ENCODE results near the gene PRKCH. TPM values are rescaled to one million over a fixed set of nuclear protein-coding genes. Genes with fewer than 3 reads are reported as not detected.

The PRKCH gene
- total and polyA plus RNA-seq, 7 donors, result 4.2 to 19.9 (median 10.0) TPM

- Histone ChIP-seq H3K4me1 (no peaks in the 10 kb centered on the region), H3K27ac (no peak overlapping the region), H3K36me3 (peaks cover 0 to 4% (median 0%) of the 10 kb centered on the region in 4 donors), H3K9me3 (no peaks in the 10 kb centered on the region), H3K27me3 (peaks cover 0 to 7% (median 0%) of the 10 kb centered on the region in 3 donors), H3K4me3 (no peak overlapping the region)
- intact Hi-C loops (cut with DNase I), result no loop called here
- DNase-seq, result no peak
- no peak for TF ChIP-seq CTCF (IDR thresholded peaks at IDR 0.05)
- 54 to 74% methylated on average over 4 of the region's 4 CpGs for WGBS, 2 donors
These were observed 133.2 kb downstream of the PRKCH start for GRCh38 chr14:61454545-61454944.

DNA sequence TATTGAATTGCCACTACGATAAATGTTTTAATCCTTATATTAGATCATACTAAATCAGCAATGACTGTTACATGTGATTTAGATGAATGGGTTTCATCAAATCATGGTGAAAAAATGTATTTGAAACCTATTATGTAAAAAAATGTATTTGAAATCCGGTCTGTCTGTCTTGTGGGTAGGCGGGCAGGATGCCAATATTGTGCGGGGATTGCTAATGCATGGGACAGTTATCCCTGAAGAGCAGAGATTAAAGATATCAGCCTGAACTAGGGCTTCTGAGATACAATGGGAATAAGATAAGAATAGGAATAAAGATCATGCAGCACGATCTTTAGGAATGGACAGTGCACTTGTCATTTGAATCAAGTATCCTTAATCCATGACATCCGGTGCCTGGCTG is 134.0 kb downstream of the PRKCH start:
- H3K27me3 ChIP-seq, result peaks cover 0 to 7% (median 0%) of the 10 kb centered on the region in 3 donors
- no peaks in the 10 kb centered on the region for H3K9me3 ChIP-seq
- no peaks in the 10 kb centered on the region for H3K4me1 ChIP-seq
- intact Hi-C loops (cut with DNase I), result no loop called here
- peaks cover 0 to 4% (median 0%) of the 10 kb centered on the region in 4 donors for H3K36me3 ChIP-seq
- TF ChIP-seq CTCF (IDR thresholded peaks at IDR 0.05), result no peak
- no peak for TF ChIP-seq POLR2AphosphoS5 (IDR thresholded peaks at IDR 0.05)
- TF ChIP-seq POLR2A (IDR thresholded peaks at IDR 0.05), result no peak
- no peak for TF ChIP-seq EP300 (IDR thresholded peaks at IDR 0.05)
- no peak overlapping the region for H3K4me3 ChIP-seq
- DNase-seq, result no peak
- WGBS, 2 donors, result 90 to 94% methylated on average over 6 of the region's 6 CpGs
- no peak overlapping the region for H3K27ac ChIP-seq

DNA sequence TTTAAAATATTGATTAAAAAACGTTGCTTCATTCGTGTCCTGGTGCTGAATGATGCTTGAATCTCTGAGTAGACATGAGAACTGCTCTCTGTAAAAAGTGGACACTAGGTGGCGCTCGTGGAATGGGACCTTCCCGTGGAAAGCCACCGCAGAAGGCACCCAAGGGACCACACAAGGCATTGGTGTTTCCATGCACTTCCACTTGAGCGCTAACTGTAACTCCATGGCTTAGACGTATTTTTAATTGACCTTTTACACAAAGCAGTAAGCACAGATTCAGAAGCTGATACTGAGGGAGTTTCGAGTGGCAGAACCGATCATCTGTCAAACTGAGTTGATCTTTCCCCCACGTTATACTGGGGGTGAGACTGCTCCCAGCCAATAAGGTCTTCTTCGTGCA is 135.3 kb downstream of the PRKCH start:
- intact Hi-C loops (cut with DNase I), result no loop called here
- Histone ChIP-seq H3K36me3 (peaks cover 0 to 4% (median 0%) of the 10 kb centered on the region in 4 donors), H3K27me3 (peaks cover 0 to 14% (median 0%) of the 10 kb centered on the region in 3 donors), H3K4me3 (no peak overlapping the region), H3K27ac (no peak overlapping the region), H3K9me3 (no peaks in the 10 kb centered on the region), H3K4me1 (no peaks in the 10 kb centered on the region)
- no peak for TF ChIP-seq POLR2A (IDR thresholded peaks at IDR 0.05)
- no peak for TF ChIP-seq EP300 (IDR thresholded peaks at IDR 0.05)
- TF ChIP-seq CTCF (IDR thresholded peaks at IDR 0.05), result peak in 3 of 4 experiments; percentile 69 to 88 (median 69)
- peak; percentile 87 for DNase-seq
- 32 to 35% methylated on average over 12 of the region's 12 CpGs for WGBS, 2 donors

GRCh38 chr14:61458766-61459165 is 137.4 kb downstream of the PRKCH start:
- Histone ChIP-seq H3K9me3 (no peaks in the 10 kb centered on the region), H3K27me3 (peaks cover 0 to 14% (median 0%) of the 10 kb centered on the region in 3 donors), H3K4me3 (no peak overlapping the region), H3K4me1 (no peaks in the 10 kb centered on the region), H3K27ac (no peak overlapping the region), H3K36me3 (peaks cover 0 to 4% (median 0%) of the 10 kb centered on the region in 4 donors)
- no peak for DNase-seq
- TF ChIP-seq POLR2A (IDR thresholded peaks at IDR 0.05) (no peak), EP300 (IDR thresholded peaks at IDR 0.05) (no peak), POLR2AphosphoS5 (IDR thresholded peaks at IDR 0.05) (no peak), CTCF (IDR thresholded peaks at IDR 0.05) (no peak)
- intact Hi-C loops (cut with DNase I), result no loop called here

GRCh38 chr14:61459229-61459628 is 137.8 kb downstream of the PRKCH start:
- Histone ChIP-seq H3K4me3 (no peak overlapping the region), H3K4me1 (no peaks in the 10 kb centered on the region), H3K36me3 (peaks cover 0 to 4% (median 0%) of the 10 kb centered on the region in 4 donors), H3K27me3 (peaks cover 0 to 14% (median 0%) of the 10 kb centered on the region in 3 donors), H3K9me3 (no peaks in the 10 kb centered on the region), H3K27ac (no peak overlapping the region)
- WGBS, 2 donors, result 85 to 90% methylated on average over 6 of the region's 6 CpGs
- TF ChIP-seq POLR2AphosphoS5 (IDR thresholded peaks at IDR 0.05) (no peak), EP300 (IDR thresholded peaks at IDR 0.05) (no peak), POLR2A (IDR thresholded peaks at IDR 0.05) (no peak), CTCF (IDR thresholded peaks at IDR 0.05) (no peak)
- DNase-seq, result no peak
- intact Hi-C loops (cut with DNase I), result no loop called here

Data from sigmoid colon (tissue), 7 donors.